Naive thymus-derived CD8-positive, alpha-beta T cell (primary cell): ENCODE data around the gene ZNF24. TPM values are rescaled to one million over a fixed set of nuclear protein-coding genes. Genes with fewer than 3 reads are reported as not detected.

Source experiments
- ATAC-seq, 2 donors: fragments of 150-1000 bp; cut with Tn5 transposase in 1 of 2; sonication (Bioruptor Pico), chemical (Tn5 transposase) in 1 of 2; 1 replicate in 1 of 2; 2 replicates in 1 of 2; pipeline ENCODE4 v1.10.0; 2021; ENCODE audit warnings: mild to moderate bottlenecking in 2 of 2, moderate library complexity in 2 of 2
- POLR2A ChIA-PET: fragments of 350-600 bp; sonication (Branson Sonifier 250); formaldehyde crosslinking; loops from one replicate; lab custom pipeline; 2021; ENCODE audit warnings: antibody characterized with exemption; lab: Charles Lee
- DNase-seq, 10 donors: peaks; one replicate each; pipeline versions ENCODE4 v3.0.0 to v3.0.0-alpha.2; 2020 to 2022
- H3K27ac Mint-ChIP-seq, 10 donors: one replicate each; pipeline ENCODE4 v1.8.0; 2020 to 2022; ENCODE audit warnings: mild to moderate bottlenecking in 10 of 10, mixed read lengths in 10 of 10, moderate library complexity in 4 of 10, inconsistent platforms in 1 of 10
- H3K27me3 Mint-ChIP-seq, 5 donors: one replicate each; pipeline ENCODE4 v1.8.0; 2021 to 2022; ENCODE audit warnings: mixed read lengths in 5 of 5
- H3K36me3 Mint-ChIP-seq, 3 donors: one replicate each; pipeline ENCODE4 v1.8.0; 2020 to 2022; ENCODE audit warnings: mixed read lengths in 3 of 3, mild to moderate bottlenecking in 2 of 3, inconsistent platforms in 1 of 3
- H3K4me1 Mint-ChIP-seq, 4 donors: one replicate each; pipeline ENCODE4 v1.8.0; 2021 to 2022; ENCODE audit warnings: mixed read lengths in 4 of 4
- H3K4me3 Mint-ChIP-seq, 10 donors: one replicate each; pipeline ENCODE4 v1.8.0; 2020 to 2022; ENCODE audit warnings: mild to moderate bottlenecking in 10 of 10, mixed read lengths in 10 of 10, moderate library complexity in 6 of 10, inconsistent platforms in 1 of 10
- H3K9me3 Mint-ChIP-seq, 9 donors: one replicate each; pipeline ENCODE4 v1.8.0; 2020 to 2022; ENCODE audit warnings: mixed read lengths in 9 of 9, mild to moderate bottlenecking in 3 of 9, inconsistent platforms in 1 of 9, moderate library complexity in 1 of 9
- polyA plus RNA-seq, 3 donors: library from polyadenylated mRNA; unstranded; fragments of 300-500 nt; fragmentation: Illumina TruSeq; gene quantifications; one replicate each; pipeline ENCODE4 v1.2.3, GENCODE V29; 2021
- total RNA-seq, 8 experiments: library from RNA in 2 of 8; stranded (reverse) in 2 of 8; gene quantifications; one replicate each; pipeline ENCODE4 v1.2.3 and lab custom pipeline; 2021 to 2026

ZNF24 gene
- total and polyA plus RNA-seq, 5 experiments from 2014 or later = 78.0 to 109 (median 92.9) TPM

DNA sequence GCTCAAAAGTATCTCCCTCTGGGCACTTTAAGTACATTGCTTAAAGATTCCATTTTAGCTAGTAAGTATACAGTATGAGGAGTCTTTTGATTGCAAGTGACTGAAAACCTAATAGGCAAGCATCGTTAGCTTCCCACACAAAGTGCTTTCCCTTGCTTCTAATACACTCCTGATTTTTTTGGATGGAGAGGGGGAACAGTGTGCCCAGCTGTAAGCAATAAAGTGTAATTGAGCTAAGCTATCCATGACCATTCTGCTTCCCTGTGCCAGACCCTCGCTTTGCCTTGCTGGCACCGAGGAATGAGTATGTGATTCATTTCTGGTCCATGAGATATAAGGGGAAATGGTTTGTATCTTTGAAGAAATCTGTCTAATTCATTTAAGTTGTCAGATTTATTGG lies 3.8 kb upstream of the ZNF24 start:
- no peak for DNase-seq
- ATAC-seq = no peak
- no peak overlapping the region for H3K4me3 Mint-ChIP-seq
- H3K27ac Mint-ChIP-seq = peak overlapping the region in 1 of 10 donors; percentile 68
- H3K9me3 Mint-ChIP-seq = peaks cover 6 to 13% (median 11%) of the 10 kb centered on the region in 9 donors
- POLR2A ChIA-PET = no interaction called here
- no peaks in the 10 kb centered on the region for H3K27me3 Mint-ChIP-seq
- H3K36me3 Mint-ChIP-seq = peaks cover 2 to 11% (median 8%) of the 10 kb centered on the region in 3 donors
- peaks cover 7 to 29% (median 22%) of the 10 kb centered on the region in 4 donors for H3K4me1 Mint-ChIP-seq

DNA sequence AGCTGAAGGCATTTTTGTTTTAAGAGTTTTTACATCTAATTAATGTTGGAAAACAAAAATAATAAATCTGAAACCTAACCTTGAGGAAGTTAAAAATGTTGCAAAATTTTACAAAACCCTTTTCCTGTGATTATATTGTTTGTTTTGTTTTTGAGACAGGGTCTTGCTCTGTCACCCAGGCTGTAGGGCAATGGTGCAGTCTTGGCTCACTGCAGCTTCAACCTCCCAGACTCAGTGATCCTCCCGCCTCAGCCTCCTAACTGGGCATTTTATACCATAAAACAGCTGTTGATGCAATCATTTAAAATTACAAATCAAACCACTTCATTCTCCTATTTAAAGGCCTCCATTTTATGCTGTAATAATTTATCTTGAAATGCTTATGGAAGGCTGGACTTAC lies 1.7 kb upstream of the ZNF24 start:
- DNase-seq (no peak), ATAC-seq (no peak)
- POLR2A ChIA-PET = interaction anchor here (2.7 to 3.5 kb wide), 2 partner anchors 57 to 106 kb away, joined by 15 to 29 read pairs; partner anchors contain the start of genes ZNF397 and ZSCAN30
- Mint-ChIP-seq H3K4me3 (peak overlapping the region in 8 of 10 donors; percentile 4 to 99 (median 52)), H3K27ac (peak overlapping the region in 8 of 10 donors; percentile 42 to 99 (median 97)), H3K27me3 (no peaks in the 10 kb centered on the region), H3K9me3 (peaks cover 0 to under 1% (median 0%) of the 10 kb centered on the region in 9 donors), H3K36me3 (peaks cover 0 to 6% (median 2%) of the 10 kb centered on the region in 3 donors), H3K4me1 (peaks cover 11 to 47% (median 33%) of the 10 kb centered on the region in 4 donors)

DNA sequence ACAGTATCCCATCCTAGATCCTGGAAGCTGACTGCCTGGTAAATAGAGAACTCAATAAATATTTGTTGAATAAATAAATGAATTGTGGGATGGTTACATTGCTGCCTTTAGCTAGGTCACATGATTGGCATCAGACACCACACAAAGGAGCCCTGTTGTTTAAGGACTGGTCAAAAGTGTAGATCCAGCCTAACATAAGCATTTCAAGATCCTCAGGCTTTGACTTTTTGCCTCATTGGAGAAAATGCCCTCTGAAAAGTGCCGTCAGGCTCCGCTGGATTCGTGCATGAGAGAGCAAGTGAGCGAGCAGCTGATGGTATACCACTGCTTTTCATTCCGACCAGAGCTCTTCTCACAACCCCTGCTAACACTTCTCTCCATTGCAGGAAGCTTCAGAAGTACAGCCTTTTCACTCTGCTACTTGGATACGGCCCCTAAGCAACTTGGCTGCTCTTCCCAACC lies 1.3 kb upstream of the ZNF24 start:
- Mint-ChIP-seq H3K4me1 (peaks cover 11 to 51% (median 34%) of the 10 kb centered on the region in 4 donors), H3K36me3 (peaks cover 0 to 10% (median 2%) of the 10 kb centered on the region in 3 donors), H3K27ac (peak overlapping the region; percentile 62 to 99 (median 97)), H3K9me3 (no peaks in the 10 kb centered on the region), H3K27me3 (no peaks in the 10 kb centered on the region), H3K4me3 (peak overlapping the region; percentile 4 to 100 (median 97))
- ATAC-seq = no peak
- POLR2A ChIA-PET = interaction anchor here (1.7 to 3.5 kb wide), 5 partner anchors 56 to 784 kb away, joined by 4 to 29 read pairs (median 15); partner anchors contain the start of genes MAPRE2, SLC39A6, ZNF397 and ZSCAN30
- DNase-seq = no peak

DNA sequence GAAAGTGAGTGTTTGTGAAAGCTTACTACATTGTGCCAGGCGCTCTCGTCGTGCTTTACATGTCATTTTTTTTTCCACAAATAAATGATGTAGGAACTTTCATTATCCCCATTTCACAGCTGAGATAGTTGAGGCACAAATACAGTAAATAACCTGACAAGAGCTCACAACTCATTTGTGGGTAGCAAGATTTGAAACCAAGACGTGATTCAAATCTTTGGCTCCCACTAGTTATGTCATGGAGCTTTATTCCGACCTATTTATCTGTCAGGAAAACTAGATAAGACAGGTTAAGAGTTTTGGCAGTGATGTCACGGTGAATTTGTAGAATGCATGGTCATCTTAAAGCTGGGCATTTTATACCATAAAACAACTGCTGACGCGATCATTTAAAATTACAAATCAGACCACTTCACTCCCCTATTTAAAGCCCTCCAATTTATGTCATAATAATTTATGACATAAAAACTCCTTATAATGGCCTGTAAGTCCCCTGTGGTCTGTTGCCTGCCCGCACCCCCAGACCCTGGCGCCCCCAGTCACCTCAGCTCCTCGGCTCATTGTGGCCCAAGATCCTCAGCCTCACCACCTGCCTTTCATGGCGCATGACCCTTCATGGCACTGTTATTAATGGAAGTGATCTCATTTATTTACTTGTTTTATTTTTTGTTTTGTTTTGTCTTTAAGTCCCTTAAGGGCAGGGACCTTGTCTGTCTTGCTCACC lies 678 bp upstream of the ZNF24 start:
- H3K4me1 Mint-ChIP-seq = peaks cover 13 to 57% (median 40%) of the 10 kb centered on the region in 4 donors
- peak overlapping the region; percentile 92 to 99 (median 98) for H3K27ac Mint-ChIP-seq
- no peaks in the 10 kb centered on the region for H3K27me3 Mint-ChIP-seq
- POLR2A ChIA-PET = interaction anchor here (0.8 to 3.5 kb wide), 14 partner anchors 10 to 784 kb away, joined by 3 to 29 read pairs (median 5); partner anchors contain the start of genes INO80C, MAPRE2, RMP24 and SLC39A6
- peaks cover 0 to 16% (median 2%) of the 10 kb centered on the region in 3 donors for H3K36me3 Mint-ChIP-seq
- no peak for DNase-seq
- peak overlapping the region; percentile 95 to 100 (median 98) for H3K4me3 Mint-ChIP-seq
- H3K9me3 Mint-ChIP-seq = no peaks in the 10 kb centered on the region
- no peak for ATAC-seq

DNA sequence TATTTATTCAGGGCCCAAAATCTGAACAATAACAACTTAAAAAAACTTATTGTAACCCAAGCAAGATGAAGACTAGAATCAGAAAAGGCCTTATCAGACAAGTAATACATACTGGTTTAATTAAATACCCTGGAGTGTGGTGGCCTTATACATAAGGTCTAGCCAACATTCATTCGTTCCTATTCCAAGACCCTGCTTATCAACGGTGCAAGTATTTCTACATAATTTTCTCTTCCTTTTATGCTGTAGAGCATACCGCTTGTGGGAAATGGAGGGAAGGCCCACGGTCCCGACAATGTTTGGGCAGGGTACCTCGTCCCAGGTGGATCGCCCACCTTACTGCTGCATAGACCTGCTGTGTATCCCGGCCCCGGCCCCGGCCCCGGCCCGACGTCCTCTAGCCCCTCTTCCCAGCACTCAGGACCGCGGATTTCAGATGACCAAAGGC lies 708 bp downstream of the ZNF24 start:
- H3K27ac Mint-ChIP-seq = peak overlapping the region; percentile 92 to 99 (median 98)
- peak in 1 of 2 donors; percentile 14 for ATAC-seq
- no peaks in the 10 kb centered on the region for H3K9me3 Mint-ChIP-seq

DNA sequence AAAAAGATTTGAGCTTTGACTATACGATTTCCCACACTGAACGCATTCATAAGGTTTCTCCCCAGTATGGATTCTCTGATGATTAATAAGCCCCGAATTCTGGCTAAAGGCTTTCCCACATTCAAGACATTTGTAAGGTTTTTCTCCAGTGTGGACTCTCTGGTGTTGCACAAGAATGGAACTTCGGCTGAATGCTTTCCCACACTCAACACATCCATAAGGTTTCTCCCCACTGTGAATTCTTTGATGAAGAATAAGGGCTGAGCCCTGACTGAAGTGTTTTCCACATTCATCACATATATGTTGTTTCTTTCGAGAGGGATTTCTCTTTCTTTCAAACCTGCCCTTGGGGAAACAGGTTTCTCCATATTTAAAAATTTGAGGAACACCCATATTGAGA lies 6.9 kb downstream of the ZNF24 start:
- H3K27ac Mint-ChIP-seq = peak overlapping the region in 1 of 10 donors; percentile 35
- POLR2A ChIA-PET = no interaction called here
- H3K27me3 Mint-ChIP-seq = no peaks in the 10 kb centered on the region
- ATAC-seq (no peak), DNase-seq (no peak)
- H3K9me3 Mint-ChIP-seq = peaks cover 0 to 2% (median 0%) of the 10 kb centered on the region in 9 donors
- H3K4me1 Mint-ChIP-seq = peaks cover 27 to 70% (median 61%) of the 10 kb centered on the region in 4 donors
- H3K4me3 Mint-ChIP-seq = no peak overlapping the region
- H3K36me3 Mint-ChIP-seq = peaks cover 5 to 88% (median 50%) of the 10 kb centered on the region in 3 donors

More for the DNA sequence above, 708 bp downstream of the ZNF24 start:
- peaks cover 3 to 30% (median 15%) of the 10 kb centered on the region in 3 donors for H3K36me3 Mint-ChIP-seq
- DNase-seq = no peak
- no peaks in the 10 kb centered on the region for H3K27me3 Mint-ChIP-seq
- POLR2A ChIA-PET = interaction anchor here (0.6 to 3.5 kb wide), 15 partner anchors 12 to 786 kb away, joined by 3 to 29 read pairs (median 5); partner anchors contain the start of genes INO80C, MAPRE2, RMP24 and SLC39A6
- H3K4me1 Mint-ChIP-seq = peaks cover 21 to 71% (median 54%) of the 10 kb centered on the region in 4 donors
- H3K4me3 Mint-ChIP-seq = peak overlapping the region; percentile 95 to 100 (median 98)

DNA sequence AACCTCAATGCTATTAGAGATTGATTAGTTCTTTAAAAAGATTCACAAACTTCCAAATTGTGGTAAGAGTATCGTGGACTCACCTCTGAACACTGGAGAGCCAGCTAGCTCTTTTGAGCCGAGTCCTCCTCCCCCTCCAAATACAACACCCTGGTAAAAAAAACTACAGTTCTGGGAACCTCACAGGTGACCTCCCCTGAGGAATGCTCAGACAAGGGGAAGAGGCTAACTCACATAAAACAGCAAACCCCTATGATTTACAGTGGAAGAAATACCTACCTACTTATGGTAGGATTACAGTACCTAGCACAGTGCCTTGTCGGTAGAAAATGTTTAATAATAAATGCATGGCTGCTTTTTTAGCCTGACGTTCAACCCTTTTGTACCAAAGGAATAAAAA lies 8.4 kb downstream of the ZNF24 start:
- H3K4me3 Mint-ChIP-seq = peak overlapping the region in 1 of 10 donors; percentile 56
- peaks cover 25 to 61% (median 54%) of the 10 kb centered on the region in 4 donors for H3K4me1 Mint-ChIP-seq

DNA sequence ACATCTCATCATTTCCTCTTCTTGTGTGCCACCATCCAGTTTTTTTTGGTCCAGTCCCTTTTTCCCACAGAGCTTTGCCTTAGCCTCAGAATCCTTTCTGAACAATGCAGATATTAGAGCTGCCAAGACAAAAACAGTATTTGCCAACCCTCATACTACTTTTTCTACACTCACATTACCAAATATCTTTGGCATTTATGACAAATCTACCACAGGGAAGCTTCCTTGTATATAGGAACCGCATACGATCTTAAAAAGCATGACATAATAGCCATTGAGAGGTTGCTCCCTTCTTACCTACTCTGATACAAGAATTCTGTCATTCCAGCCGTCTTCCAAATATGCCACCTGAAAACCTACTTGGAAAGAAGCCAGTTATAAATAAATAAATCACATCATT lies 9.4 kb downstream of the ZNF24 start:
- DNase-seq (no peak), ATAC-seq (no peak)
- Mint-ChIP-seq H3K4me1 (peaks cover 22 to 53% (median 46%) of the 10 kb centered on the region in 4 donors), H3K36me3 (peaks cover 5 to 73% (median 50%) of the 10 kb centered on the region in 3 donors), H3K27ac (peak overlapping the region in 5 of 10 donors; percentile 39 to 81 (median 52)), H3K9me3 (peaks cover 0 to 2% (median 0%) of the 10 kb centered on the region in 9 donors), H3K4me3 (peak overlapping the region in 1 of 10 donors; percentile 13), H3K27me3 (no peaks in the 10 kb centered on the region)
- POLR2A ChIA-PET = interaction anchor here (1.2 kb wide), 1 partner anchor 68 kb away, joined by 4 read pairs; no protein-coding TSS in a partner anchor

More for the DNA sequence above, 8.4 kb downstream of the ZNF24 start:
- H3K36me3 Mint-ChIP-seq = peaks cover 5 to 83% (median 50%) of the 10 kb centered on the region in 3 donors
- DNase-seq (no peak), ATAC-seq (no peak)
- peaks cover 0 to 2% (median 0%) of the 10 kb centered on the region in 9 donors for H3K9me3 Mint-ChIP-seq
- no peaks in the 10 kb centered on the region for H3K27me3 Mint-ChIP-seq
- POLR2A ChIA-PET = no interaction called here
- peak overlapping the region in 4 of 10 donors; percentile 32 to 64 (median 56) for H3K27ac Mint-ChIP-seq

DNA sequence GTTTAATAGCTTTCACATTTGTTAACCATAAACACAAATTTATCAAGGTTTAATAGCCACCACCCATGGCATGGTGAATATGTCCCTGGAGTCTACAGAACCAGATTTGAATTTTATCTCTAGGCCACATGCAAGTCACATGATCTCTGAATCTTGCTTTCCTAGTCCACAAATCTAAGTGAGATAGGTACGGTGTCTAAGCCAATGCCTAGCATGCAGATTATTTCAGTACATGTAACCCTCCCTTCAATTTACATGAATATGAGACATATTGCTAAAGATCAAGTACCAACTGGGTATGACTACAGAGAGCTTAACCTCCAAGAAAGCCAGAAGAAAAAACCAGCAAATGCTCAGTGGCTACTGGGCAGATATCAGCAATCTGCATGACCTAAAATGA lies 10.0 kb downstream of the ZNF24 start:
- POLR2A ChIA-PET = interaction anchor here (1.2 kb wide), 1 partner anchor 67 kb away, joined by 4 read pairs; no protein-coding TSS in a partner anchor
- H3K27ac Mint-ChIP-seq = peak overlapping the region in 5 of 10 donors; percentile 6 to 70 (median 34)
- H3K9me3 Mint-ChIP-seq = peaks cover 0 to 2% (median 0%) of the 10 kb centered on the region in 9 donors
- no peak overlapping the region for H3K4me3 Mint-ChIP-seq
- DNase-seq = no peak
- H3K36me3 Mint-ChIP-seq = peaks cover 5 to 67% (median 44%) of the 10 kb centered on the region in 3 donors
- H3K4me1 Mint-ChIP-seq = peaks cover 18 to 47% (median 39%) of the 10 kb centered on the region in 4 donors
- no peak for ATAC-seq
- H3K27me3 Mint-ChIP-seq = no peaks in the 10 kb centered on the region

DNA sequence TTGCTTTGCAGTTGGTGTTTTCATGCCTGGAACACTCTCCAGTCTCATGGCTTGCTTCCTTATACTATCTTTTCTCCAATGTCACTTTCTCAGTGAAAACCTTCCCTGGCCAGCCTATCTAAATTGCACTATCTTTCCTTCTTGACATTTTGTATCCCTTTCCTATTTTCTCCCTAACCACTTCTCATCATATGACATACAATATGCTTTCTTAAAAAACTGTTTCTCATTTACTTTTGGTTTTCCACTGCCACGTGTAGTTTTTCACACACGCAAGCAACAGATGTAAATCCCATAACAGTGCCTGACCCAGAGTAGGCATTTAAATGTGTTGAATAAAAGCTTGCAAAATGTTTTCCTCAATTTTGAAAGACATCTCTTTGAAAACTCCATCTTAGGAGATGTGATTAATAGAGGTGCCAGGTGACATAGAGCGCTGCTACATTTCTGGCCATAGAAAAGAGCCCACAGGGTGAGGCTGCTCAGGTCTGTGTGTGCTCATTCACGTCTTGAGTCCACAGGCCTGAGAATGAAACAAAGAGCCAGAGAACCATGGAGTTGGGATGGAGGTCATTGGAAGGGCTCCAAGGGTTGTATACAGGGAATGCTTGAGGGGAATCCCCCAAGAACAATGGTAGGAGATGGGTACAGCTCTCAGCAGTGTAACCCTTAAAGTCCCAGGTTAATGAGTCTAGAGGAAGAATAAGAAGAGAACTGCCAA lies 12.7 kb downstream of the ZNF24 start:
- Mint-ChIP-seq H3K36me3 (peaks cover 5 to 42% (median 24%) of the 10 kb centered on the region in 3 donors), H3K27me3 (no peaks in the 10 kb centered on the region), H3K4me1 (peaks cover 9 to 26% (median 20%) of the 10 kb centered on the region in 4 donors), H3K9me3 (peaks cover 0 to 3% (median 0%) of the 10 kb centered on the region in 9 donors), H3K27ac (no peak overlapping the region), H3K4me3 (no peak overlapping the region)
- ATAC-seq (peak in 1 of 2 donors; percentile 37), DNase-seq (no peak)
- POLR2A ChIA-PET = no interaction called here

DNA sequence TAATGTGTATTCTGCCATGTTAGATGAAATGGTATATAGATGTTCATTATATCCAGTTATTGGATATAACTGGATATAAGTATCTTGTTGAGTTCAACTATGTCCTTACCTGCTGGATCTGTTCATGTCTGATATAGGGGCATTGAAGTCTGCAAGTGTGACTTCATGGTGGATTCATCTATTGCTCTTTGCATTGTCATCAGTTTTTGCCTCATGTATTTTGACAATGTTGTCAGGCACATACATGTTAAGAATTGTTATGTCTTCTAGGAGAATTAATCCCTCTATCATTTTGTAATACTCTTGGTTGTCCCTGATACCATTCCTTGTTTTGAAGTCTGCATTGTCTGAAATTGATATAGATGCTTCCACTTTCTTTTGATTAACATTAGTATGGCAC lies 15.4 kb downstream of the ZNF24 start:
- ATAC-seq (no peak), DNase-seq (no peak)
- H3K36me3 Mint-ChIP-seq = peaks cover 5 to 18% (median 12%) of the 10 kb centered on the region in 3 donors
- peaks cover 0 to 3% (median 0%) of the 10 kb centered on the region in 9 donors for H3K9me3 Mint-ChIP-seq
- H3K27ac Mint-ChIP-seq = no peak overlapping the region
- no peaks in the 10 kb centered on the region for H3K27me3 Mint-ChIP-seq
- H3K4me1 Mint-ChIP-seq = peaks cover 3 to 6% (median 6%) of the 10 kb centered on the region in 4 donors
- POLR2A ChIA-PET = no interaction called here
- H3K4me3 Mint-ChIP-seq = no peak overlapping the region
